Astrocyte of the cerebellum (primary cell): Measurements from ENCODE around the gene CARD6.

Experiments used
- DNase-seq: peaks from one replicate; pipeline ENCODE4 v3.0.0-alpha.2; 2011; ENCODE audit warnings: low read depth
- H3K4me3 ChIP-seq: 2 replicates; pipeline ENCODE4 v1.5.1; 2011; ENCODE audit warnings: mild to moderate bottlenecking, low read depth, low read length, moderate library complexity
- in situ Hi-C: cut with HindIII; loops from 2 replicates; pipeline ENCODE4 v1.10.0; 2017; ENCODE audit warnings: low sequenced_read_pairs
- TF ChIP-seq, protein P1 (sequence below): IDR thresholded peaks from 2 replicates; pipeline ENCODE4 v1.5.1; 2012; ENCODE audit warnings: low read length, low read depth, moderate library complexity, mild to moderate bottlenecking; ENCODE audit errors: missing control alignments

The CARD6 gene

DNA sequence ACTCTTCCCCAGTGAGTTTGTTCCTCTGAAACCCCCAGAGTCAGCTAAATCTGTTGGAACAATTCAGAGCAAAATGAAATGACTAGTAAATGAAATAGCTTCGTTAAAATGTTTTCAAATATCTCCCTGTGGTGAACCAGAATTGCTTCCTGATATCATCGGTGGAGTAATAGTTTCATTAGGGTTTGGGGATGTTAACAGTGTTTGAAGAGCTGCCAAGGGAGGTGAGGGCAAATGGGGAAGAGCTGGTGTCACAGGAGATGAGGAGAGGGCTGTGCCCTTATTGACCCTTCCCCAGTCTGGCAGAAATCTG lies 63.8 kb downstream of the CARD6 start:
- TF ChIP-seq, protein P1, sequence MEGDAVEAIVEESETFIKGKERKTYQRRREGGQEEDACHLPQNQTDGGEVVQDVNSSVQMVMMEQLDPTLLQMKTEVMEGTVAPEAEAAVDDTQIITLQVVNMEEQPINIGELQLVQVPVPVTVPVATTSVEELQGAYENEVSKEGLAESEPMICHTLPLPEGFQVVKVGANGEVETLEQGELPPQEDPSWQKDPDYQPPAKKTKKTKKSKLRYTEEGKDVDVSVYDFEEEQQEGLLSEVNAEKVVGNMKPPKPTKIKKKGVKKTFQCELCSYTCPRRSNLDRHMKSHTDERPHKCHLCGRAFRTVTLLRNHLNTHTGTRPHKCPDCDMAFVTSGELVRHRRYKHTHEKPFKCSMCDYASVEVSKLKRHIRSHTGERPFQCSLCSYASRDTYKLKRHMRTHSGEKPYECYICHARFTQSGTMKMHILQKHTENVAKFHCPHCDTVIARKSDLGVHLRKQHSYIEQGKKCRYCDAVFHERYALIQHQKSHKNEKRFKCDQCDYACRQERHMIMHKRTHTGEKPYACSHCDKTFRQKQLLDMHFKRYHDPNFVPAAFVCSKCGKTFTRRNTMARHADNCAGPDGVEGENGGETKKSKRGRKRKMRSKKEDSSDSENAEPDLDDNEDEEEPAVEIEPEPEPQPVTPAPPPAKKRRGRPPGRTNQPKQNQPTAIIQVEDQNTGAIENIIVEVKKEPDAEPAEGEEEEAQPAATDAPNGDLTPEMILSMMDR, result no peak
- in situ Hi-C loops, result loop anchor here (25.0 kb wide), 1 partner anchor 932 kb away; no protein-coding TSS in a partner anchor
- DNase-seq, result no peak
- no peak overlapping the region for H3K4me3 ChIP-seq

DNA sequence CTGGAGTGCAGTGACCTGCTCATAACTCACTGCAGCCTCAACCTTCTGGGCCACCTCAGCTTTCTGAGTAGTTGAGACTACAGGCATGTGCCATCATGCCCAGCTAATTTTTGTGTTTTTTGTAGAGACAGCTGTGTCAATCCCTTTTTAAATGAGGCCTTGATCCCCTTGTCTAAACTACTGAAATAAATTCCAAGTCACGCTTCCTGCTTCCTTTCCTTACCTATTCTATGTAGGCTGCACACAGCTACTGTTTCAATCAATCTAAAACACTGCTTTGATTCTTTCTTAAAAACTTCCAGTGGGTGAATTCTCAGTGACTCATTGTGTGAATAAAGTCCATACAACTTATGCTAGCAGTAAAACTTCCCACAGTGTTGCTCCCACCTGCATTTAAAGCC lies 65.2 kb downstream of the CARD6 start:
- DNase-seq, result no peak
- TF ChIP-seq, protein P1, result no peak
- in situ Hi-C loops, result loop anchor here (25.0 kb wide), 1 partner anchor 931 kb away; no protein-coding TSS in a partner anchor
- H3K4me3 ChIP-seq, result no peak overlapping the region

DNA sequence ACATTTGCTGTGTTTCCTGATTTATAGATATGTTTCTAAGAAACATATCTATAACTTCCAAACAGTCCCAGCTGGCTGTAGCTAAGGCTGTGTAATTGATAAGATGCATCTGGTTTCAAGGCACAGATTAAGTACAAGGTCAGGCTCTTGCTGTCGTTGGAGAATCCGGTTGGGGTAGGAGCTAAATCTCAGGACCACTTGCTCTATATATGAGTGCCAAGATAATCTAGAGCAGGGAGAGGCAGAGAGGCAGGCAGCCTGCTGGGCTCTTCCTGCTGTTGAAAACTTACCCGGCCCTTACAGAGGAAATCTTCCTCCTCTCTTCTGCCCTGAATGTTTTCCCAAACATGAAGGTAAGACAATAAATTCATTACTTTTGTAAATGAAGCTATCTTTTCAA lies 68.1 kb downstream of the CARD6 start, which contains the start of gene C7:
C7 (plus strand) TSS at position 234 of the 400 bp plus-strand sequence; CDS start at position 348, 114 bp downstream.
- no peak within 1 kb of the TSS for H3K4me3 ChIP-seq
- in situ Hi-C loops, result loop anchor here (25.0 kb wide), 1 partner anchor 928 kb away; no protein-coding TSS in a partner anchor
- no peak for DNase-seq
- TF ChIP-seq, protein P1, result no peak

DNA sequence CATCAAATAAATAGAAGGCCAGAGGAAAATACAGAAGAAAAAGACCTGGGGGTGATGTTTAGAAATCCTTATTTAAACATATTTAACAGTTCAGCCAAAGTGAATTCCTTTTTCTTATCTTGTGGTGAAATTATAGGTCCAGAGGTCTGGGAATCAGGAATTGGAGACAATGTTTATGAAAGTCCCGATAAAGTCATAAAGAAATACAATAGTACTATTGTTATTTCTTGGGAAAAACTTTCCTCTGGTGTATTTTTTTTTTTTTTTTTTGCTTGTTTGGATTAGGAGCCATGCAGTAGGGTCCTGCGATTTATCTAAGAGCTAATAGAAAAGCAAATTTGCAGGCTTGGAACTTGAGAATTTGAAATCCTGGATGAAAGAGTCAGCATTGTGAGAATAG lies 68.6 kb downstream of the CARD6 start:
- H3K4me3 ChIP-seq, result no peak overlapping the region
- in situ Hi-C loops, result loop anchor here (25.0 kb wide), 1 partner anchor 928 kb away; no protein-coding TSS in a partner anchor
- no peak for DNase-seq
- TF ChIP-seq, protein P1, result no peak
